ENCODE measurements around the gene CACFD1. TPM values are rescaled to one million over a fixed set of nuclear protein-coding genes. Genes with fewer than 3 reads are reported as not detected.
A peak's percentile ranks its signal among the peaks of the same experiment; 100 is the strongest.

The CACFD1 gene
- total and polyA plus RNA-seq, 7 experiments from 2014 or later, result 0.56 to 4.7 (median 3.1) TPM

GRCh38 chr9:133476941-133477340 is 17.2 kb downstream of the CACFD1 start:
- Mint-ChIP-seq H3K4me3 (no peak overlapping the region), H3K27ac (no peak overlapping the region), H3K9me3 (no peaks in the 10 kb centered on the region), H3K27me3 (peaks cover 0 to 7% (median 0%) of the 10 kb centered on the region in 5 donors), H3K36me3 (no peaks in the 10 kb centered on the region), H3K4me1 (peaks cover 0 to 15% (median 10%) of the 10 kb centered on the region in 7 donors)
- H3K9me3 ChIP-seq (ENCODE audit: control insufficient read depth in 2 of 3, low read length in 3 of 3), result no peaks in the 10 kb centered on the region
- H3K27me3 ChIP-seq (ENCODE audit: control insufficient read depth in 2 of 2, insufficient read depth in 2 of 2, low read length in 2 of 2), result no peaks in the 10 kb centered on the region
- ATAC-seq (no peak), DNase-seq (no peak)
- H3K4me3 ChIP-seq (ENCODE audit: low read length), result no peak overlapping the region
- peaks cover 0 to 12% of the 10 kb centered on the region in 2 donors for H3K4me1 ChIP-seq (ENCODE audit: control insufficient read depth in 2 of 2, insufficient read depth in 2 of 2, low read length in 2 of 2)
- ChIA-PET CTCF (no interaction called here), POLR2A (interaction anchor here (0.9 kb wide), 1 partner anchor 17 kb away, joined by 3 read pairs; the partner anchor contains the start of gene CACFD1)
- no peaks in the 10 kb centered on the region for H3K36me3 ChIP-seq (ENCODE audit: control insufficient read depth in 2 of 3, insufficient read depth in 3 of 3, low read length in 3 of 3)
- no peak overlapping the region for H3K27ac ChIP-seq (ENCODE audit: low read depth, low read length)
- intact Hi-C loops (cut with micrococcal nuclease), result loop anchor here in 1 of 2 donors (5.0 kb wide), 1 partner anchor 140 kb away; the partner anchor contains the start of gene SURF6

- H3K4me3 ChIP-seq (ENCODE audit: low read length), result no peak overlapping the region
- DNase-seq, result no peak
- H3K4me1 ChIP-seq (ENCODE audit: control insufficient read depth in 2 of 2, insufficient read depth in 2 of 2, low read length in 2 of 2), result peaks cover 0 to 12% of the 10 kb centered on the region in 2 donors
- ChIA-PET POLR2A (no interaction called here), CTCF (no interaction called here)
- no peaks in the 10 kb centered on the region for H3K36me3 ChIP-seq (ENCODE audit: control insufficient read depth in 2 of 3, insufficient read depth in 3 of 3, low read length in 3 of 3)
- Mint-ChIP-seq H3K4me1 (peaks cover 0 to 15% (median 10%) of the 10 kb centered on the region in 7 donors), H3K36me3 (no peaks in the 10 kb centered on the region), H3K27ac (peak overlapping the region in 2 of 9 donors; percentile 33 to 85), H3K9me3 (no peaks in the 10 kb centered on the region), H3K27me3 (peaks cover 0 to 9% (median 0%) of the 10 kb centered on the region in 5 donors), H3K4me3 (peak overlapping the region in 4 of 10 donors; percentile 17 to 63 (median 56))
- no peak for ATAC-seq
- H3K27me3 ChIP-seq (ENCODE audit: control insufficient read depth in 2 of 2, insufficient read depth in 2 of 2, low read length in 2 of 2), result no peaks in the 10 kb centered on the region
- H3K27ac ChIP-seq (ENCODE audit: low read depth, low read length), result no peak overlapping the region
- intact Hi-C loops (cut with micrococcal nuclease), result loop anchor here in 1 of 2 donors (5.0 kb wide), 1 partner anchor 140 kb away; the partner anchor contains the start of gene SURF6
- no peaks in the 10 kb centered on the region for H3K9me3 ChIP-seq (ENCODE audit: control insufficient read depth in 2 of 3, low read length in 3 of 3)
These were observed 17.7 kb downstream of the CACFD1 start for GRCh38 chr9:133477461-133477860.

- Histone ChIP-seq H3K27ac (ENCODE audit: low read depth, low read length) (peak overlapping the region; percentile 30), H3K4me1 (ENCODE audit: control insufficient read depth in 2 of 2, insufficient read depth in 2 of 2, low read length in 2 of 2) (peaks cover 0 to 12% of the 10 kb centered on the region in 2 donors), H3K27me3 (ENCODE audit: control insufficient read depth in 2 of 2, insufficient read depth in 2 of 2, low read length in 2 of 2) (no peaks in the 10 kb centered on the region), H3K9me3 (ENCODE audit: control insufficient read depth in 2 of 3, low read length in 3 of 3) (no peaks in the 10 kb centered on the region), H3K36me3 (ENCODE audit: control insufficient read depth in 2 of 3, insufficient read depth in 3 of 3, low read length in 3 of 3) (no peaks in the 10 kb centered on the region), H3K4me3 (ENCODE audit: low read length) (peak overlapping the region; percentile 77)
- DNase-seq, result no peak
- Mint-ChIP-seq H3K27ac (peak overlapping the region in 3 of 9 donors; percentile 25 to 85 (median 33)), H3K4me3 (peak overlapping the region in 7 of 10 donors; percentile 38 to 81 (median 51)), H3K36me3 (no peaks in the 10 kb centered on the region), H3K27me3 (peaks cover 0 to 11% (median 0%) of the 10 kb centered on the region in 5 donors), H3K4me1 (peaks cover 0 to 15% (median 10%) of the 10 kb centered on the region in 7 donors), H3K9me3 (no peaks in the 10 kb centered on the region)
- ChIA-PET POLR2A (interaction anchor here (0.8 kb wide), 1 partner anchor 31 kb away, joined by 3 read pairs; no protein-coding TSS in a partner anchor), CTCF (interaction anchor here (0.7 to 2.0 kb wide), 3 partner anchors 18 to 670 kb away, joined by 4 to 6 read pairs (median 4); partner anchors contain the start of gene CACFD1)
- intact Hi-C loops (cut with micrococcal nuclease), result loop anchor here (2.0 to 5.0 kb wide), 3 partner anchors 59 to 141 kb away; partner anchors contain the start of genes REXO4 (in 1 of the 2) and SURF6 (in 1 of the 2)
- ATAC-seq, result peak; percentile 12
These were observed 18.4 kb downstream of the CACFD1 start for GRCh38 chr9:133477992-133478850.

GRCh38 chr9:133478851-133479711 is 19.3 kb downstream of the CACFD1 start, which contains the start of gene SLC2A6:
SLC2A6 (minus strand) TSS chr9:133479099; CDS start chr9:133479059, 40 bp downstream.
- Mint-ChIP-seq H3K4me3 (peak within 1 kb of the TSS; percentile 50 to 83 (median 78)), H3K9me3 (no peaks in the 10 kb centered on the region), H3K27me3 (peaks cover 0 to 12% (median 0%) of the 10 kb centered on the region in 5 donors), H3K4me1 (peaks cover 0 to 15% (median 10%) of the 10 kb centered on the region in 7 donors), H3K36me3 (no peaks in the 10 kb centered on the region), H3K27ac (peak within 1 kb of the TSS in 5 of 9 donors; percentile 48 to 83 (median 60))
- CTCF ChIA-PET, result interaction anchor here (1.3 to 2.0 kb wide), 3 partner anchors 19 to 293 kb away, joined by 4 to 6 read pairs (median 4); partner anchors contain the start of gene CACFD1
- Histone ChIP-seq H3K4me3 (ENCODE audit: low read length) (peak within 1 kb of the TSS; percentile 77), H3K36me3 (ENCODE audit: control insufficient read depth in 2 of 3, insufficient read depth in 3 of 3, low read length in 3 of 3) (no peaks in the 10 kb centered on the region), H3K9me3 (ENCODE audit: control insufficient read depth in 2 of 3, low read length in 3 of 3) (no peaks in the 10 kb centered on the region), H3K27me3 (ENCODE audit: control insufficient read depth in 2 of 2, insufficient read depth in 2 of 2, low read length in 2 of 2) (no peaks in the 10 kb centered on the region), H3K4me1 (ENCODE audit: control insufficient read depth in 2 of 2, insufficient read depth in 2 of 2, low read length in 2 of 2) (peaks cover 0 to 12% of the 10 kb centered on the region in 2 donors), H3K27ac (ENCODE audit: low read depth, low read length) (peak within 1 kb of the TSS; percentile 50)
- peak; percentile 64 to 87 (median 74) for DNase-seq
- intact Hi-C loops (cut with micrococcal nuclease), result loop anchor here (1.0 to 5.0 kb wide), 6 partner anchors 20 to 330 kb away; partner anchors contain the start of genes CACFD1 (in 2 of the 2), SURF1 (in 2 of the 2), SURF2 (in 2 of the 2) and REXO4 (in 1 of the 2)
- ATAC-seq, result peak; percentile 96
- POLR2A ChIA-PET, result interaction anchor here (0.6 to 1.0 kb wide), 3 partner anchors 30 to 131 kb away, joined by 3 read pairs; partner anchors contain the start of genes MED22, RPL7A, SURF1 and SURF2

- POLR2A ChIA-PET, result no interaction called here
- no peaks in the 10 kb centered on the region for H3K27me3 ChIP-seq (ENCODE audit: control insufficient read depth in 2 of 2, insufficient read depth in 2 of 2, low read length in 2 of 2)
- no peaks in the 10 kb centered on the region for H3K9me3 ChIP-seq (ENCODE audit: control insufficient read depth in 2 of 3, low read length in 3 of 3)
- Mint-ChIP-seq H3K27ac (no peak overlapping the region), H3K36me3 (no peaks in the 10 kb centered on the region), H3K9me3 (no peaks in the 10 kb centered on the region), H3K27me3 (peaks cover 0 to 12% (median 0%) of the 10 kb centered on the region in 5 donors), H3K4me1 (peaks cover 5 to 17% (median 11%) of the 10 kb centered on the region in 7 donors), H3K4me3 (no peak overlapping the region)
- intact Hi-C loops (cut with micrococcal nuclease), result no loop called here
- peaks cover 5 to 10% of the 10 kb centered on the region in 2 donors for H3K4me1 ChIP-seq (ENCODE audit: control insufficient read depth in 2 of 2, insufficient read depth in 2 of 2, low read length in 2 of 2)
- DNase-seq (no peak), ATAC-seq (no peak)
- H3K4me3 ChIP-seq (ENCODE audit: low read length), result no peak overlapping the region
- CTCF ChIA-PET, result interaction anchor here (5.0 kb wide), 1 partner anchor 297 kb away, joined by 33 read pairs; no protein-coding TSS in a partner anchor
- H3K36me3 ChIP-seq (ENCODE audit: control insufficient read depth in 2 of 3, insufficient read depth in 3 of 3, low read length in 3 of 3), result no peaks in the 10 kb centered on the region
- H3K27ac ChIP-seq (ENCODE audit: low read depth, low read length), result no peak overlapping the region
These were observed 23.8 kb downstream of the CACFD1 start for GRCh38 chr9:133483611-133484010.
